Stomach (tissue), 9 donors: ENCODE results near the gene TMEM236. TPM values are rescaled to one million over a fixed set of nuclear protein-coding genes. Genes with fewer than 3 reads are reported as not detected.

Experiments used
- DNase-seq, 2 donors: peaks; one replicate each; pipeline versions ENCODE4 v3.0.0 to v3.0.0-alpha.2; 2013 to 2019
- H3K27ac ChIP-seq, 5 donors: fragments of 200-600 bp in 4 of 5; sonication (generic) in 4 of 5; one replicate each; pipeline ENCODE4 v1.5.1; 2013 to 2019; ENCODE audit warnings: mild to moderate bottlenecking in 1 of 5, moderate library complexity in 1 of 5
- H3K27me3 ChIP-seq, 3 donors: fragments of 200-600 bp; sonication (generic); one replicate each; pipeline ENCODE4 v1.5.1; 2017 to 2019; ENCODE audit warnings: mixed run types in 1 of 3
- H3K36me3 ChIP-seq, 4 donors: fragments of 200-600 bp; sonication (generic); 1 replicate in 3 of 4; 2 replicates in 1 of 4; pipeline ENCODE4 v1.5.1; 2016 to 2019
- H3K4me1 ChIP-seq, 4 donors: fragments of 200-600 bp; sonication (generic); one replicate each; pipeline ENCODE4 v1.5.1; 2016 to 2019
- H3K4me3 ChIP-seq, 4 donors: fragments of 200-600 bp; sonication (generic) in 3 of 4; one replicate each; pipeline ENCODE4 v1.5.1; 2016 to 2019; ENCODE audit warnings: mild to moderate bottlenecking in 1 of 4
- H3K9me3 ChIP-seq, 4 donors: fragments of 200-600 bp; sonication (generic); one replicate each; pipeline ENCODE4 v1.5.1; 2016 to 2019
- CTCF ChIP-seq, 7 experiments: fragments of 450-650 bp in 4 of 7; fragments of 200-600 bp in 3 of 7; sonication (generic) in 3 of 7; IDR thresholded peaks; one replicate each; pipeline ENCODE4 v1.5.1; 2016 to 2019; ENCODE audit warnings: antibody characterized with exemption in 7 of 7, control low read depth in 2 of 7, mild to moderate bottlenecking in 1 of 7
- EP300 ChIP-seq: sonication (generic); formaldehyde crosslinking; IDR thresholded peaks from one replicate; pipeline ENCODE4 v1.6.1; 2017; ENCODE audit warnings: antibody characterized with exemption
- POLR2A ChIP-seq, 4 donors: fragments of 450-650 bp; IDR thresholded peaks; one replicate each; pipeline ENCODE4 v1.6.1; 2016; ENCODE audit warnings: antibody characterized with exemption in 4 of 4, control low read depth in 2 of 4, mild to moderate bottlenecking in 1 of 4, moderate library complexity in 1 of 4
- POLR2AphosphoS5 ChIP-seq, 3 donors: sonication (generic); formaldehyde crosslinking; IDR thresholded peaks; one replicate each; pipeline ENCODE4 v1.6.1; 2016; ENCODE audit warnings: antibody characterized with exemption in 3 of 3
- WGBS, 5 donors: extraction: QIAGEN DNeasy Blood & Tissue Kit in 3 of 5; methylation state at CpG; one replicate each; pipeline versions ENCODE4 v1.1.5 to v1.1.7; 2013 to 2018; 5-methylcytosine and 5-hydroxymethylcytosine counted together
- intact Hi-C: fragments of 100-400 bp; cut with DNase I; formaldehyde crosslinking; loops from one replicate; pipeline ENCODE4 v1.15.1; 2023; ENCODE audit warnings: low total_unique reads
- polyA plus RNA-seq, 3 donors: library from polyadenylated mRNA; stranded (reverse); fragments of 200-250 nt; gene quantifications; one replicate each; pipeline ENCODE4 v1.2.3, GENCODE V29; 2013
- total RNA-seq, 5 donors: library from RNA; depleted of rRNA; stranded (reverse); fragments of >200 nt; gene quantifications; one replicate each; pipeline versions ENCODE4 v1.1.0 to v1.2.3, GENCODE V29; 2014 to 2016
- donor health status: healthy with polysubstance abuse.
- donor health status: Bipolar disorder and iron deficiency.
- donor health status: healthy.

Gene TMEM236
- total and polyA plus RNA-seq, 8 donors: 0.08 to 9.6 (median 1.3) TPM; not detected in 2

- 74 to 83% (median 81%) methylated on average over 7 of the region's 7 CpGs for WGBS, 5 donors
- no peaks in the 10 kb centered on the region for H3K27me3 ChIP-seq
- intact Hi-C loops: no loop called here
- H3K4me3 ChIP-seq: no peak overlapping the region
- TF ChIP-seq POLR2AphosphoS5 (IDR thresholded peaks at IDR 0.05) (no peak), EP300 (no peak), POLR2A (IDR thresholded peaks at IDR 0.05) (no peak), CTCF (IDR thresholded peaks at IDR 0.05) (no peak)
- no peaks in the 10 kb centered on the region for H3K4me1 ChIP-seq
- no peaks in the 10 kb centered on the region for H3K36me3 ChIP-seq
- DNase-seq: no peak
- no peaks in the 10 kb centered on the region for H3K9me3 ChIP-seq
- H3K27ac ChIP-seq: no peak overlapping the region
These were observed 67.8 kb downstream of the TMEM236 start for GRCh38 chr10:17819836-17820235.

DNA sequence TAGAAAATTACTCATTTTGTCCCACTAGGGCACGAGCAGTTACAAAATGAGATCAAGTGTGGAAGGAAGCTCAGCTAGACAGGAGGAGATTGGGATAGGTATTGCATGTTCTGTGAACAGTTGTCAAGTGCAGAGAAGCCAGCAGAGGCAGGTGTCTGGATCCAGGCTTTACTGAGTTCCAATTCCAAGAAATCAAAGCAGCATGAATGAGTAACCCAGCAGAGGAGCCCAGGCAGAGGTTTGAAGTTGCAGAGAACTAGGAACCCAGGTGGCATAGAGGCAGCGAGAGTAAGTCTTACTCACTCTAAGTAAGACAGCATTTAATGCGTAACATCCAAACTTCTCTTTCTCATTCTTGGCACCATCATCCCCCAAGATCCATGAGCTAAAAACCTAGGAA lies 68.9 kb downstream of the TMEM236 start:
- no peaks in the 10 kb centered on the region for H3K9me3 ChIP-seq
- no peak overlapping the region for H3K27ac ChIP-seq
- intact Hi-C loops: no loop called here
- TF ChIP-seq EP300 (no peak), POLR2A (IDR thresholded peaks at IDR 0.05) (no peak), CTCF (IDR thresholded peaks at IDR 0.05) (no peak), POLR2AphosphoS5 (IDR thresholded peaks at IDR 0.05) (no peak)
- H3K36me3 ChIP-seq: no peaks in the 10 kb centered on the region
- no peaks in the 10 kb centered on the region for H3K27me3 ChIP-seq
- no peak overlapping the region for H3K4me3 ChIP-seq
- no peaks in the 10 kb centered on the region for H3K4me1 ChIP-seq
- no peak for DNase-seq
- 75 to 90% (median 84%) methylated on average over 3 of the region's 3 CpGs for WGBS, 5 donors

GRCh38 chr10:17821893-17822292 lies 69.9 kb downstream of the TMEM236 start:
- Histone ChIP-seq H3K27ac (no peak overlapping the region), H3K36me3 (no peaks in the 10 kb centered on the region), H3K27me3 (no peaks in the 10 kb centered on the region), H3K4me3 (no peak overlapping the region), H3K9me3 (no peaks in the 10 kb centered on the region), H3K4me1 (no peaks in the 10 kb centered on the region)
- intact Hi-C loops: no loop called here
- WGBS, 5 donors: 45 to 79% (median 60%) methylated on average over 1 of the region's 1 CpG
- TF ChIP-seq EP300 (no peak), POLR2A (IDR thresholded peaks at IDR 0.05) (no peak), CTCF (IDR thresholded peaks at IDR 0.05) (no peak), POLR2AphosphoS5 (IDR thresholded peaks at IDR 0.05) (no peak)
- DNase-seq: no peak

DNA sequence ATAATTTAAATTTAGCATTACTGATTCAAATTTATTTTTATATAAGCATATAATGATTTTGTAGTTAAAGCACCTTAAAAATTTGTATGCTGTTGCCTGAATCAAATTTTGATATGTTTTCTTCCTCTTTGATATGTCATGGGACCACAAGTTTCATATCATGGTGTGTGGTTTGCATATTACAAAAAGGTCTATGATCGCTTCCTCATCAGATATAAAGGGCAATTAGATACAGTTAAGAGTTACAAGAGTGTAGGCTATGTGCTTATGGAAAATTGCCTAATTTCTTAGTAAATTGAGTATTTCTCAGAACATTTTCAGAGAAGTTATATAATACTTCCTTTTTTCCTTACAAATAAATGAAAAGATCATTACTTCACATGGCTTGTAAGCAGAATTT lies 79.3 kb downstream of the TMEM236 start:
- Histone ChIP-seq H3K4me1 (peaks cover 0 to 9% (median under 1%) of the 10 kb centered on the region in 4 donors), H3K27me3 (peaks cover 0 to 3% (median 2%) of the 10 kb centered on the region in 3 donors), H3K9me3 (no peaks in the 10 kb centered on the region), H3K4me3 (no peak overlapping the region), H3K36me3 (no peaks in the 10 kb centered on the region), H3K27ac (no peak overlapping the region)
- 61 to 78% (median 66%) methylated on average over 1 of the region's 1 CpG for WGBS, 5 donors
- no peak for DNase-seq
- intact Hi-C loops: no loop called here
- no peak for TF ChIP-seq POLR2A (IDR thresholded peaks at IDR 0.05)
- TF ChIP-seq POLR2AphosphoS5 (IDR thresholded peaks at IDR 0.05): no peak
- no peak for TF ChIP-seq CTCF (IDR thresholded peaks at IDR 0.05)
- TF ChIP-seq EP300: no peak
